GM12864 (cell line): ENCODE data around the gene TBL3.

Source experiments
- DNase-seq: peaks from one replicate; pipeline ENCODE4 v3.0.0-alpha.2; 2011; ENCODE audit warnings: low read depth
- H3K4me3 ChIP-seq: 2 replicates; pipeline ENCODE4 v1.5.1; 2011; ENCODE audit warnings: mild to moderate bottlenecking, low read depth, low read length, control low read depth
- TF ChIP-seq, protein P1 (sequence below): IDR thresholded peaks from 2 replicates; pipeline ENCODE4 v1.5.1; 2011; ENCODE audit warnings: low read depth, mild to moderate bottlenecking, moderate library complexity, low read length, control low read depth, inconsistent platforms; ENCODE audit errors: missing control alignments

TBL3 gene

DNA sequence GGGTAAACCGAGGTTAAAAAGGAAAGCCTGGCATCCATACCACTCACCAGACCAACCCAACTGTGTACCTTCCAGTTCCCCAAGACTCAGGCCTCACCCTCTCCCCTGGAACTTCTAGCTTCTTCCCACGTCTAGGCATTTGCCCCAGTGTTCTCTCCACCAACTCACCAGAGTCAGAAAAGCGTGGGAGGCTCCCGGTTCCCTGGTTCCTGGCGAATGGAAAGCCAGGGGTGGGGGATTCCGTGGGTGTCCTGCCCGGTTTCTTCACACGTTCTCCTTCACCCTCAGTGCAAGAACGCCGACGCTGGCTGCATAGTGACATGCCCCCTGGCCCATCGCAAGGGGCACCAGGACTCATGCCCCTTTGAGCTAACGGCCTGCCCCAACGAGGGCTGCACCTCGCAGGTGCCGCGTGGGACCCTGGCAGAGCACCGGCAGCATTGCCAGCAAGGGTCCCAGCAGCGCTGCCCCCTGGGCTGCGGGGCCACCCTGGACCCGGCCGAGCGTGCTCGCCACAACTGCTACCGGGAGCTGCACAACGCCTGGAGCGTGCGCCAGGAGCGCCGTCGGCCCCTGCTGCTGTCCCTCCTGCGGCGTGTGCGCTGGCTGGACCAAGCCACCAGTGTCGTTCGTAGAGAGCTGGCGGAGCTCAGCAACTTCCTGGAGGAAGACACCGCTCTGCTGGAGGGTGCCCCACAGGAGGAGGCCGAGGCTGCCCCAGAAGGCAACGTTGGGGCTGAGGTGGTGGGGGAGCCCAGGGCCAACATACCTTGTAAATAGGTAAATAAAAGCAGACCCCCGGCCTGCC, 3.5 kb upstream of the TBL3 start:
- no peak for DNase-seq
- H3K4me3 ChIP-seq: no peak overlapping the region
- TF ChIP-seq, protein P1, sequence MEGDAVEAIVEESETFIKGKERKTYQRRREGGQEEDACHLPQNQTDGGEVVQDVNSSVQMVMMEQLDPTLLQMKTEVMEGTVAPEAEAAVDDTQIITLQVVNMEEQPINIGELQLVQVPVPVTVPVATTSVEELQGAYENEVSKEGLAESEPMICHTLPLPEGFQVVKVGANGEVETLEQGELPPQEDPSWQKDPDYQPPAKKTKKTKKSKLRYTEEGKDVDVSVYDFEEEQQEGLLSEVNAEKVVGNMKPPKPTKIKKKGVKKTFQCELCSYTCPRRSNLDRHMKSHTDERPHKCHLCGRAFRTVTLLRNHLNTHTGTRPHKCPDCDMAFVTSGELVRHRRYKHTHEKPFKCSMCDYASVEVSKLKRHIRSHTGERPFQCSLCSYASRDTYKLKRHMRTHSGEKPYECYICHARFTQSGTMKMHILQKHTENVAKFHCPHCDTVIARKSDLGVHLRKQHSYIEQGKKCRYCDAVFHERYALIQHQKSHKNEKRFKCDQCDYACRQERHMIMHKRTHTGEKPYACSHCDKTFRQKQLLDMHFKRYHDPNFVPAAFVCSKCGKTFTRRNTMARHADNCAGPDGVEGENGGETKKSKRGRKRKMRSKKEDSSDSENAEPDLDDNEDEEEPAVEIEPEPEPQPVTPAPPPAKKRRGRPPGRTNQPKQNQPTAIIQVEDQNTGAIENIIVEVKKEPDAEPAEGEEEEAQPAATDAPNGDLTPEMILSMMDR: no peak

DNA sequence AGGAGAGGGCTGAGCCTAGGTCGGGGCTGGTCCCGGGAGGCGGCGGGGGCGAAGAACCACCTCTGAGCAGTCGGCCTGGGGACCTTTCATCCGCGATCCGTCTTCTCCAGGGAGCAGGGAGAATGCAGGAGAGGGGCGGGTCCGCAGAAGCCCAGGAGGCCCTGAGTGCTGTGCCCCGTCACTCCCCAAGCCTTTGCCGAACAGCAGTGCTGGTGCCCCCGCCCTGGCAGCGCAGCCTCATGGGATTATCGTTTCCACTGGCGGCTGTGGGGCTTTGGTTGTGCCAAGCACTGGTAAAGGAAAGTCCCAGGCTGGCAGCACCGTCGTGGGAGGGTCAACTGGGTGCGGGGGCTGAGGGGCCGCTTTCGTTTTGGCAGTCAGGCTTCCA, 631 bp downstream of the TBL3 start:
- peak overlapping the region; percentile 92 for H3K4me3 ChIP-seq
- TF ChIP-seq, protein P1: no peak
- no peak for DNase-seq

DNA sequence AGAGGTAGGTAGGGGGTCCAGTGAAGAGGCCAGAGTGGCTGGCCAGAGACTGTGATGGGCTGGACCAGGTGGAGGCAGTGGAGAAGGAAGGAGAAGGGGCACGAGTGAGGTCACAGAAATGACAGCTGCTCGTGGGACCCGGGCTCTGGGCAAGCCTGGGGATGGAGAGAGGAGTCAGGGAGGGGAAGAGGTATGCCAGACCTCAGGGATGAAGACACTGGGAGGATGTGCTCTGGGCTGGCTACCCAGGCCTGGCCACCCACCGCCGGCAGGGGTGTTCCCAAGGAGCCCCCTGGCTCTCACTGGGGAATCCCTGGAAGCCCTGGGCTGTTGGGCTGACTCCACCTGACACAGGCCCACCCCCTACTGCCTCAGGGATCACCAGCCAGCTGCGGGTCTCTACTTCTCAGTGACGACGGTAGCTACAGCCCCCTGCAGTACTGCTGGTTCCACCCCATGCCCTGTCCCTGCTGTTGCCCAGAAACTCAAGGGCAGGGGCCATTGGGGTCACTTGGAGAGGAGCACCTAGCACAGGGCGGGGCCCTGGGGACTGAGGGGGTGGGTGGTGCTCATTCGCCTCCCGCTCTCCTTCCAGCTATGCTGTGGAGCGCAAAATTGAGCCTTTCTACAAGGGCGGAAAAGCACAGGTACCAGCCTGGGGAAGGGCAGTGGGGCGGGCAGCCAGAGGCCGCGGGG, 1.8 kb downstream of the TBL3 start:
- H3K4me3 ChIP-seq: no peak overlapping the region
- TF ChIP-seq, protein P1: no peak
- no peak for DNase-seq

DNA sequence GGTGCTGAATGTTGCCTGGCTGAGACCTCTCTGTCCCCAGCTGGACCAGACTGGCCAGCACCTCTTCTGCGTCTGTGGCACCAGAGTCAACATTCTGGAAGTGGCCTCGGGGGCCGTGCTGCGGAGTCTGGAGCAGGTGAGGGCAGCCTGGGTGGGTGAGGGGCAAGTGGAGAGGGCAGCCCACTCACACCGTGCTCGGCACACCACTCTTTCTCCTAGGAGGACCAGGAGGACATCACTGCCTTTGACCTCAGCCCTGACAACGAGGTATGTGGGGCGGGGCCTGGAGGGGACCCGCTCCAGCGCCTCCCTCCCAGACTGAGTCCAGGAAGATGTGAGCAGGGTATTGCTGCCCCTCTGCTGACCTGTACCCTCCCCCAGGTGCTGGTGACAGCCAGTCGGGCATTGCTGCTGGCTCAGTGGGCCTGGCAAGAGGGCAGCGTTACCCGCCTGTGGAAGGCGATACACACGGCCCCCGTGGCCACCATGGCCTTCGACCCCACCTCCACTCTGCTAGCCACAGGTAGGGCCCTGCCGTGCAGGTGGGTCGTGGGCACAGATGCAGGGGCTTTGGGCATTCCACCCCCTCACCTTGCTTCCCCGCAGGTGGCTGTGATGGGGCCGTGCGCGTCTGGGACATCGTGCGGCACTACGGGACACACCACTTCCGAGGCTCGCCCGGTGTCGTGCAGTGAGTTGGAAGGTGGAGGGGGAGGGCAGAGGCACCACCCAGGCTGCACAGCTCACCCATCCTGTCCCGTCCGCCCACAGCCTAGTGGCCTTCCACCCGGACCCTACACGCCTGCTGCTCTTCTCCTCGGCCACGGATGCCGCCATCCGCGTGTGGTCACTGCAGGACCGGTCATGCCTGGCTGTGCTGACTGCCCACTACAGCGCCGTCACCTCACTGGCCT, 2.6 kb downstream of the TBL3 start:
- no peak overlapping the region for H3K4me3 ChIP-seq
- no peak for DNase-seq
- TF ChIP-seq, protein P1: no peak

DNA sequence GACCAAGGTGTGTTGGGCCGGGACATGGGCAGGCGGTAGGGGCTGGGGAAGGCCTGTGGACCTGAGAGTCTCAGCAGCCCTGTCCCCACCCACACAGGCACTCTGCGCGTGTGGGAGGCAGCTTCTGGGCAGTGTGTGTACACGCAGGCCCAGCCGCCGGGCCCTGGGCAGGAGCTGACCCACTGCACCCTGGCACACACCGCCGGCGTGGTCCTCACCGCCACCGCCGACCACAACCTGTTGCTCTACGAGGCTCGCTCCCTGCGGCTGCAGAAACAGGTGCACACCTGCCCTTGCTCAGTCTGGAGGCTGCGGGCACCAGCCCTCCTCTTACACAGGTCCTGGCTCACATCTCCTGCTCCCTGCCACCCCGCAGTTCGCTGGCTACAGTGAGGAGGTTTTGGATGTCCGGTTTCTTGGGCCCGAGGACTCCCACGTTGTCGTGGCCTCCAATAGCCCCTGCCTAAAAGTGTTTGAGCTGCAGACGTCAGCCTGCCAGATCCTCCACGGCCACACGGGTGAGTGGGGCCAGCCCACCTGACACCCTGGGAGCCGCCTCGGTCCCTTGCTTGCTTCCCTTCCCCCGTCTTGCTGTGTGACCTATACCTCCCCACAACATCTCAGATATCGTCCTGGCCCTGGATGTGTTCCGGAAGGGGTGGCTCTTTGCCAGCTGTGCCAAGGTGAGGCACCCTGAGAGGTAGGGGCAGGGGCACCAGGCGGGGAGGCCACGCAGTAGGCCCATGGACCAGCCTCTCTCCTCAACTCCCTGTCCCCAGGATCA, 3.8 kb downstream of the TBL3 start:
- no peak overlapping the region for H3K4me3 ChIP-seq
- DNase-seq: no peak
- TF ChIP-seq, protein P1: no peak

DNA sequence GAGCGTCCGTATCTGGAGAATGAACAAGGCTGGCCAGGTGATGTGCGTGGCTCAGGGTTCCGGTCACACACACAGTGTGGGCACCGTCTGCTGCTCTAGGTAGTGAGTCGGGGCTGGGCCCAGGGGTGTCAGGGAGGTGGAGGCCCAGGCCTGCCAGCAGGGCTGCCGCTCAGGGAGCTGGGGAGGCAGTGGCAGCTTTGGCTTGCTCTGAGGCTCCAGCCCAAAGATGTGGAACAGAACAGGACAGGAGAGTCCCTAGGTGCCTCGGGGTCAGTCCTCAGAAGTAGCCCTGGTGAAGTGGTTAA, 4.3 kb downstream of the TBL3 start:
- H3K4me3 ChIP-seq: no peak overlapping the region
- no peak for DNase-seq
- TF ChIP-seq, protein P1: no peak
